Thymus (tissue), 11 donors: Measurements from ENCODE around the gene SNHG17. TPM values are rescaled to one million over a fixed set of nuclear protein-coding genes. Genes with fewer than 3 reads are reported as not detected.

Experiments used
- DNase-seq, 9 donors: peaks; one replicate each; pipeline ENCODE4 v3.0.0-alpha.2; 2013; ENCODE audit warnings: low spot score in 9 of 9, low read depth in 6 of 9, missing footprints in 1 of 9
- H3K27ac ChIP-seq, 2 donors: one replicate each; pipeline ENCODE4 v1.5.1; 2013; ENCODE audit warnings: control low read depth in 1 of 2, low read depth in 1 of 2, low read length in 1 of 2, mild to moderate bottlenecking in 1 of 2, moderate library complexity in 1 of 2
- H3K27me3 ChIP-seq, 2 donors: one replicate each; pipeline ENCODE4 v1.5.1; 2013; ENCODE audit warnings: low read length in 1 of 2; ENCODE audit not compliant: control insufficient read depth in 2 of 2, insufficient read depth in 1 of 2
- H3K36me3 ChIP-seq, 2 donors: one replicate each; pipeline ENCODE4 v1.5.1; 2013; ENCODE audit warnings: low read length in 1 of 2, mild to moderate bottlenecking in 1 of 2, moderate library complexity in 1 of 2; ENCODE audit not compliant: control insufficient read depth in 2 of 2, insufficient read depth in 2 of 2
- H3K4me1 ChIP-seq, 2 donors: one replicate each; pipeline ENCODE4 v1.5.1; 2013; ENCODE audit warnings: low read length in 2 of 2; ENCODE audit not compliant: control insufficient read depth in 2 of 2, insufficient read depth in 2 of 2
- H3K4me3 ChIP-seq, 2 donors: one replicate each; pipeline ENCODE4 v1.5.1; 2013; ENCODE audit warnings: low read length in 2 of 2, control low read depth in 1 of 2, mild to moderate bottlenecking in 1 of 2
- H3K9me3 ChIP-seq, 2 donors: one replicate each; pipeline ENCODE4 v1.5.1; 2013; ENCODE audit warnings: low read length in 1 of 2, mild to moderate bottlenecking in 1 of 2; ENCODE audit not compliant: control insufficient read depth in 2 of 2, insufficient read depth in 1 of 2
- WGBS: extraction: QIAGEN DNeasy Blood & Tissue Kit; methylation state at CpG from one replicate; pipeline ENCODE4 v1.1.7; 2013; 5-methylcytosine and 5-hydroxymethylcytosine counted together
- polyA plus RNA-seq: library from polyadenylated mRNA; stranded (reverse); fragments of 200-250 nt; gene quantifications from one replicate; pipeline ENCODE4 v1.2.3, GENCODE V29; 2013
- total RNA-seq: library from RNA; stranded (reverse); fragments of 120-200 nt; gene quantifications from one replicate; pipeline ENCODE4 v1.2.4, GENCODE V29; 2013
- donor health status: healthy.

SNHG17 gene
- total and polyA plus RNA-seq, 2 donors = 11.0 to 36.0 TPM

DNA sequence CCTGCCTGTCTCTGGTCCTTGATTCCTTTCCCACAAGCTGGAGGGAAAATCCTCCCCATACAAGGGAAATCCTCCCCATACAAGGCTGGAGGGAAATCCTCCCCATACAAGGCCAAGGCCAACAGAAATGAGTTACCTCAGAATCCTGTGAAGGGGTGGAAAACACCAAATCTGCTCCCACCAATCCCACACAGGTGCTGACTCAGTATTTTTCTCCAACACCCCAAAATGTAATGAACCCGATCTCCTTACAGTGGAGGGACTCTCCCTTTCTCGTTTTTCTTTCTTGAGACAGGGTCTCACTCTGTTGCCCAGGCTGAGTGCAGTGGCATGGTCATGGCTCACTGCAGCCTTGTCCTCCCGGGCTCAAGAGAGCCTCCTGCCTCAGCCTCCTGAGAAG, 6.3 kb downstream of the SNHG17 start:
- H3K9me3 ChIP-seq = no peaks in the 10 kb centered on the region
- no peaks in the 10 kb centered on the region for H3K27me3 ChIP-seq
- peaks cover 86 to 97% of the 10 kb centered on the region in 2 donors for H3K36me3 ChIP-seq
- DNase-seq = no peak
- no peak overlapping the region for H3K4me3 ChIP-seq
- H3K4me1 ChIP-seq = peaks cover 0 to 6% of the 10 kb centered on the region in 2 donors
- WGBS = 92% methylated on average over 3 of the region's 3 CpGs
- no peak overlapping the region for H3K27ac ChIP-seq

DNA sequence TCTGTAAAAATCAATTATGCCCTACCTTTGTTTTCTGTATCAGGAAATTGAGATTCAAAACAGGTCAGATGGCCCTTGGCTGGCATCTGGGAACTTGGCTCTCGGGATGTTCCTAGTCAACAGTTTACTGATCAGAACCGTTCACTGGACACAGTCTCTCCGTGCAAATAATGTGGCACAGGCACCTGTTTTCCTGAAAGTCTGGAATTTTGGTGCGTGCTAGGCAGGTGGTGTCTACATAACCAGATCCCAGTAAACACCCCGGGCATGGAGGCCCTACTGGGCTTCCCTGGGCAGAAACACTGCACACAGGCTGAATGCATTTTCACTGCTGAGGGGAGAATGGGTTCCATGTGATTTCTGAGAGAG, 7.5 kb downstream of the SNHG17 start:
- Histone ChIP-seq H3K27me3 (no peaks in the 10 kb centered on the region), H3K4me1 (no peaks in the 10 kb centered on the region), H3K9me3 (no peaks in the 10 kb centered on the region), H3K36me3 (peaks cover 93 to 94% of the 10 kb centered on the region in 2 donors), H3K4me3 (no peak overlapping the region), H3K27ac (no peak overlapping the region)
- 98% methylated on average over 5 of the region's 5 CpGs for WGBS
- no peak for DNase-seq

DNA sequence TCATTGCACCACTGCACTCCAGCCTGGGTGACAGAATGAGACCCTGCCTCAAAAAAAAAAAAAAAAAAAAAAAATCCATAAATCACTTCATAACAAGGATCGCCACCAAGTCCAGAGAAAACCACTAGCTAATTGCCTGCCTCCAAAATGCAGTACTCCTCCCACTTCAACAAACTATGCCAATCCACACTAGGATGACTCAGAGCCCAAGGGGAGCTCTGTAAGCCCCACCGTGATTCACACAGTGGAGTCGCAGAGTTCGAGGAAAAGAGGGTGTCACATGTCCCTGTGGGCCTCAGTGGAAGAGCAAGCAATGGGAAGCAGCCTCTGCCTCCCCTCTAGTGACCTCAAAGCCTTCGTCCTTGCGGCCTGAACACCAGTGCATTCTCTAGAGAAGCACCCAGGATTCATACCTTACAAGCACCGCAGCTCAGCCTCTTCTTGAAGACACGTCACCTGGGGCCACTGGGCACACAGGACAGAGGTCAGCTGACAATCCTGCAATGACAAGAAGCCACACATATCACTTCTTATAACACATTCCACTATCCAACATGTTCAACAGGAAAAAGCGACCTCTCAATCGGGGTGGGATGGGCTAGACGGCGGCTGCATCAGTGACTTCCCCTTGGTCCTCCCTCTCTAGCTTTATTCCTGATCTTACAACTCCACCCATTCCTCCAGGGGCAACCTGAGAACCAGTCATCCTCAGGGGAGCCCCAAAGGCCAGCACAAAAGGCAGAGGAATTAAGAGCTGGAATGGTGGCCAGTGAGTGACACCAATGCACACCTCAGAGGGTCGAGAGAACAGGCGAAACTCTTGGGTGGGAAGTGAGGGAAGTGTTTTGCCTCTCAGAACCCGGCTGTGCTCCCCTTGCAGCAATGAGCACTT, 8.9 kb downstream of the SNHG17 start:
- no peaks in the 10 kb centered on the region for H3K27me3 ChIP-seq
- no peak for DNase-seq
- H3K27ac ChIP-seq = no peak overlapping the region
- H3K4me3 ChIP-seq = no peak overlapping the region
- WGBS = 97% methylated on average over 15 of the region's 15 CpGs
- peaks cover 93 to 94% of the 10 kb centered on the region in 2 donors for H3K36me3 ChIP-seq
- H3K9me3 ChIP-seq = no peaks in the 10 kb centered on the region
- no peaks in the 10 kb centered on the region for H3K4me1 ChIP-seq

DNA sequence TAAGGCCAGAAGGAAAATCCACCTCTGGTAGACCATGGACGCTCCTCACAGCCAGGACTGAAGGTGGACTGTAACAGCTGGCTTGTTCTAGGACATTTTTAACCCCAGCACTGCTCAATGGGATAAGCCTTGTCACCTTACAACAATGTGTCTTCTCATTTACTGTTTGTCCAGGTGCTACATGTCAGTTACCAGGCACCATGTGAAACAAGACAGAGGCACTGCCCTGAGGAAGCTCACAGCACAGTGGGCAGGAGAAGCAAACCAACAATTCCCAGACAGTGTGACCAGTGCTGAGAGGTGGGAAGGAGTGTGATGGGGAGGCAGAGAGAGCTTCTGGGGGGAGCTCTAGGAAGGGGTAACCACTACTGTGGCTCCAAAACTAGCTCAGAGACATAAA, 10.7 kb downstream of the SNHG17 start:
- no peaks in the 10 kb centered on the region for H3K9me3 ChIP-seq
- H3K36me3 ChIP-seq = peaks cover 97 to 98% of the 10 kb centered on the region in 2 donors
- no peak overlapping the region for H3K4me3 ChIP-seq
- no peaks in the 10 kb centered on the region for H3K27me3 ChIP-seq
- H3K27ac ChIP-seq = no peak overlapping the region
- no peak for DNase-seq
- WGBS = 98% methylated on average over 1 of the region's 1 CpG
- H3K4me1 ChIP-seq = no peaks in the 10 kb centered on the region

DNA sequence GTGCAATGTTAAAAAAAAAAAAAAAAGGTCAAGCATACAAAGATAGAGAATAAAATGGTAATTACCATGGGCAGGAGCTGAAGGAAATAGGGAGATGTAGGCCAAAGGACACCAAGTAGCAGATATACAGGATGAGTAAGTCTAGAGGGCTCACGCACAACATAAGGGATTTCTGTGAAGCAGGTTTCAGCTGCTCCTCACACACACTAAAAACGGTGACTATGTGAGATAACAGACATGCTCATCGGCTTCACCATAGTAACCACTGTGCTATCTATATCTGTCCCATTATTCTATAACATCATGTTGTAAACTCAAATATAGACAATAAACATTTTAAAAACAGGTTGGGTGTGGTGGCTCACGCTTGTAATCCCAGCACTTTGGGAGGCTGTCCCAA, 11.6 kb downstream of the SNHG17 start:
- Histone ChIP-seq H3K27ac (no peak overlapping the region), H3K4me1 (no peaks in the 10 kb centered on the region), H3K36me3 (peaks cover 97% of the 10 kb centered on the region in 2 donors), H3K27me3 (no peaks in the 10 kb centered on the region), H3K9me3 (no peaks in the 10 kb centered on the region), H3K4me3 (no peak overlapping the region)
- WGBS = 97% methylated on average over 4 of the region's 4 CpGs
- no peak for DNase-seq

DNA sequence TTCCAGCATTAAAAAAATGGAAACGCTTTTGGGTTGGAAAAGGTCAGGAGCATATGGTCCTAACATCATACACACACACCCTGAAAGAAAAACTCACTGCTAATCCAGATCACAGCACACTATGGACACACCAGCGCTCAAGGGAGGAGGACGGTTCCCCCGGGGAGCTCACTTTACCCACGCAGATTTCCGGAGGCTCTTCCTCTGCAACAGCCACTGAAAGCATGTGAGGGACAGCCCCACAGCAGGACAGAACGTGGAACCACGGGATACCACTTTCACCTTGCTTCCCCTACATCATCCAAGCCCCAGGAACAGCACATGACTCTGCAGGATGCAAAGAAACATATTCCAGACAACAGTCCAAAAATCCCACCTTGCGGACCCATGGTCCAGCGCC, 13.2 kb downstream of the SNHG17 start:
- WGBS = 94% methylated on average over 10 of the region's 10 CpGs
- Histone ChIP-seq H3K36me3 (peaks cover 84 to 86% of the 10 kb centered on the region in 2 donors), H3K27me3 (no peaks in the 10 kb centered on the region), H3K9me3 (no peaks in the 10 kb centered on the region), H3K4me1 (no peaks in the 10 kb centered on the region), H3K27ac (no peak overlapping the region), H3K4me3 (no peak overlapping the region)
- DNase-seq = no peak

DNA sequence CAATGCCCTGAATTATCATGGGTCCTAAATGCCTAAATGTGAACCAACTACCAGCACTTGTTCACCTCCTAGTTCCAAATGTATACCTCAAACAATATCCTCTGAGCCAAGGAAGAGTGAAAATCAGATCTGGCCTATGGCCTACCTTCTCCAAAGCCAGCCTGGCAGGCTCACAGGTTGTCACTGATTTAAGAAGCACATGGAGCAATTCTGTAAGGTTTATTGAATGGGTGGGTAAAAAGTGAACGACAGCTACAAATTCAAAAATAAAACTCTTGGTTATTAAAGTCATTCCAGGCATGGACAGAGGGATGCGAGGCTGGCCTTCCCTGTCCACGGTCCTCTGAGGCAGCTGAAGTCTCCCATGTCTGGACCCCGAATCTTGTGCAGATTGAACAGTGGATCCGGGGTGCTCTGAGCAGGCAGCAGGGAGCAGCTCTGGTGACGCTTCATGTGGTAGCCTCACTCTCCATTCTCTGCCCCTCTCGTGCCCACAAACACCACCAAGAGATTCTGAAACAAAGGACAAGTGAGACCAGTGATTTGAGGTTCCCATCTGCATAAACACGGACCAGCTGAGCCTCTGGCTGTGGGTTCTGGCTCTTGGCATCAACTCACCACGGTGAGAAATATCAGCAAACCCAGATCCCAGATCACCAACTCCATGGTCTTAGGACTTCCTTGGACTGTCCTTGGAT, 14.6 kb downstream of the SNHG17 start:
- DNase-seq = no peak

DNA sequence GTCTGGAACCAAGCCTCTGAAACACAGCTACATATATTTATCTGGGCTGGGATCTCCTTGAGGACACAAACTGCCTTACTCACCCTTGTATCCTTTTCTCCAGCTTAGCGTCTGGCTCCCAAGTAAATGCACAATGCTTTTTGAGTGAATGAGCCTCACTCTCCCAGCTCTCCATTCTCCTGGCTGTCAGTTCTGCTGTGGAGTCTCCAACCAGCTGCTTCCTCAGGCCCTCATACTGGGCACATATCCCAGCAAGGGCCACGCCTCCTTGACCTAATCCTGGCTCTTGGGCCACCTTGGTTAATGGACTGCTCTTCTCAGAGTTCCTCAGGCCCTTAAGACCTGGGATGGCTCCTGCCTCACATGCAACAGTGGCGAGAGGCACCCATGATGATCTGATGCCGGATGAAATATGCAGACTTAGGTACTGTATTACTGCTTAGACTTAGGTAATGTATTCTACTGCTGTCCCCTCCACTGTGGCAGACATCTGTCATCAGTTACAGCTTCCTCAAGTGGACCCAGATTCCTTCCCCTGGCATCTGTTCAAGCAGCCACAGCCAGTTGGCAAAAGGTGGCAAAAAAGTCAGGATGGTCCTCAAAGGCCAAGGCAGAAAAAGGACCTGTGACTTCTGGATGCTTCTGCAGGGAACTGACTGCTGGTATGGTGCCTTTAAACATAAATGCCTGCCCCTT, 16.5 kb downstream of the SNHG17 start:
- no peaks in the 10 kb centered on the region for H3K9me3 ChIP-seq
- H3K36me3 ChIP-seq = peaks cover 62 to 69% of the 10 kb centered on the region in 2 donors
- no peaks in the 10 kb centered on the region for H3K4me1 ChIP-seq
- H3K27me3 ChIP-seq = no peaks in the 10 kb centered on the region
- H3K27ac ChIP-seq = no peak overlapping the region
- 97% methylated on average over 4 of the region's 4 CpGs for WGBS
- DNase-seq = no peak
- no peak overlapping the region for H3K4me3 ChIP-seq

More for the DNA sequence above, 14.6 kb downstream of the SNHG17 start:
- 97% methylated on average over 9 of the region's 9 CpGs for WGBS
- H3K27me3 ChIP-seq = no peaks in the 10 kb centered on the region
- H3K36me3 ChIP-seq = peaks cover 75 to 80% of the 10 kb centered on the region in 2 donors
- no peaks in the 10 kb centered on the region for H3K4me1 ChIP-seq
- no peaks in the 10 kb centered on the region for H3K9me3 ChIP-seq
- no peak overlapping the region for H3K27ac ChIP-seq
- H3K4me3 ChIP-seq = no peak overlapping the region
